Activated T-helper 1 cell treated with anti-CD3 and anti-CD28 coated beads, Interleukin-12 subunit alpha, Interleukin-12 subunit beta, Interleukin-2, Interleukin-4 antibody, amounts not matched to agents 30 ng/mL and 10 ng/mL and 1 ng/mL, durations not matched to agents 14 hours and 24 hours and 36 hours (primary cell): ENCODE data around the gene DNAJC6. TPM values are rescaled to one million over a fixed set of nuclear protein-coding genes. Genes with fewer than 3 reads are reported as not detected.
A peak's percentile ranks its signal among the peaks of the same experiment; 100 is the strongest.

ENCODE experiments used
- DNase-seq: peaks from one replicate; pipeline ENCODE4 v3.0.0; 2021; ENCODE audit warnings: low spot score
- H3K27ac Mint-ChIP-seq: one replicate; pipeline ENCODE4 v1.8.0; 2021; ENCODE audit warnings: mild to moderate bottlenecking, mixed read lengths
- H3K27me3 Mint-ChIP-seq: one replicate; pipeline ENCODE4 v1.8.0; 2022; ENCODE audit warnings: mild to moderate bottlenecking, moderate library complexity, mixed read lengths; ENCODE audit not compliant: insufficient read depth
- H3K36me3 Mint-ChIP-seq: one replicate; pipeline ENCODE4 v1.8.0; 2021; ENCODE audit warnings: low read depth, mixed read lengths
- H3K4me1 Mint-ChIP-seq: one replicate; pipeline ENCODE4 v1.8.0; 2021; ENCODE audit warnings: low read depth, mixed read lengths
- H3K4me3 Mint-ChIP-seq: one replicate; pipeline ENCODE4 v1.8.0; 2021; ENCODE audit warnings: mild to moderate bottlenecking, moderate library complexity, mixed read lengths
- H3K9me3 Mint-ChIP-seq: one replicate; pipeline ENCODE4 v1.8.0; 2021; ENCODE audit warnings: mixed read lengths
- intact Hi-C: fragments of 100-400 bp; cut with micrococcal nuclease; formaldehyde crosslinking; loops from one replicate; pipeline ENCODE4 v1.15.1; 2024
- total RNA-seq: library from RNA; stranded (reverse); gene quantifications from 2 replicates; pipeline ENCODE4 v1.2.3, GENCODE V29; 2022

Gene DNAJC6
- total RNA-seq: 4.4 and 6.2 TPM in 2 replicates

- peaks cover 13% of the 10 kb centered on the region for H3K4me1 Mint-ChIP-seq
- no peaks in the 10 kb centered on the region for H3K9me3 Mint-ChIP-seq
- DNase-seq: peak; percentile 53
- peak within 1 kb of the TSS; percentile 78 for H3K4me3 Mint-ChIP-seq
- intact Hi-C loops: loop anchor here (2.0 to 5.0 kb wide), 3 partner anchors 47 to 111 kb away; partner anchors contain the start of genes LEPR and LEPROT
- peaks cover 49% of the 10 kb centered on the region for H3K27me3 Mint-ChIP-seq
- peak within 1 kb of the TSS; percentile 23 for H3K27ac Mint-ChIP-seq
- H3K36me3 Mint-ChIP-seq: peaks cover 3% of the 10 kb centered on the region
Measured at GRCh38 chr1:65309304-65310077, at the start of gene DNAJC6. Gene DNAJC6, plus strand, starts transcription at chr1:65309543. Its CDS starts 203 bp downstream, at chr1:65309746.

DNA sequence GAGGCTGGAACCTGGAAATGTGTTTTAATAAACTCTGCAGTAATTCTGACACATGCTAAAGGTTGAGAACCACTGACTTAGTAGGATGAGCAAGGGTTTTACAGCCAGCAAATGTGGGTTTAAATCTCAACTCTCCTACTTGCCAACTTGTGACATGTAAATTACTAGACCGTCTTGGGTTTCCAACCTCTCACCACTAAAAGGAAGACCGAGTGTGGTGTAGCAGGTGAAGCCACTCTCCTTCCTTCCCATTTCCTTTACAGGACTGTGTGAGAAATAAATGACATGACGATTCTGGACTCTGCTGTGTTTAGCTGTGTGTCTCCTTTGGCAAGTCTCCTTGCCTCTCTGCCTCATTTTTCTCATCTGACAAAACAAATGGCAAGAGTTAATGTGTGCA, 49.5 kb upstream of the DNAJC6 start:
- DNase-seq: no peak
- peaks cover 12% of the 10 kb centered on the region for H3K27me3 Mint-ChIP-seq
- H3K27ac Mint-ChIP-seq: no peak overlapping the region
- peaks cover 4% of the 10 kb centered on the region for H3K36me3 Mint-ChIP-seq
- peaks cover 49% of the 10 kb centered on the region for H3K4me1 Mint-ChIP-seq
- intact Hi-C loops: loop anchor here (5.0 kb wide), 1 partner anchor 47 kb away; the partner anchor contains the start of gene DNAJC6
- H3K4me3 Mint-ChIP-seq: no peak overlapping the region
- H3K9me3 Mint-ChIP-seq: no peaks in the 10 kb centered on the region

DNA sequence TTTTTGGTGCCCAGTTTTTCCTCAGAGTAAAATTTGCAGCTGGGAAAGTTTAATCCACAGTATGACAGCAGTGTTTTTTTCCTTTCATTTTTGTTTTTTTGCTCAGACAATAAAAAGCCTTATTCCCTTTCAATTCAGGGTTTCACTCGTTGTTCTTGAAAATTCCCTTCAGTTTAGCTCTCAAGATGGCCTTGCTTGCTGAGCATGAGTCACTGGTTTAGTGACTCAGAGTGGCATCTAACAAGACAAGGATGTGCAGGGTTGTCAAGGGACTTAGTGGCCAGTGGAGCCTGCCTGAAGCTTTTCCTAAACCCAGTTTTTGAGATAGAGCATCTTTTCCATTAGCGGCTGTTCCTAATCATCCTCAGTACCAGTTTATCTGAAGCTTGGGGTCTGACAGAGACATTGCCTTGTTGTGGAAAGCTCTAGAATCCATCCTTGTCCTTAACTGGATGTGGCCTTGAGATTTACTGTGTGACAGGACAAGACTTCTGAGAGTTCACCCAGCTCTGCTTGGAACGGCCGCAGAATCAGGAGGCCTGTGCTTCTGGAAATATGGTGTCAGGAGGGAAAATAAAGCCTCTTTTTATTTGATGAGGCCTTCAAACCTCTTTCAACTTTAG, 48.4 kb upstream of the DNAJC6 start:
- no peaks in the 10 kb centered on the region for H3K9me3 Mint-ChIP-seq
- no peak overlapping the region for H3K4me3 Mint-ChIP-seq
- intact Hi-C loops: loop anchor here (5.0 kb wide), 1 partner anchor 46 kb away; the partner anchor contains the start of gene DNAJC6
- H3K4me1 Mint-ChIP-seq: peaks cover 45% of the 10 kb centered on the region
- peak overlapping the region; percentile 32 for H3K27ac Mint-ChIP-seq
- no peak for DNase-seq
- H3K36me3 Mint-ChIP-seq: peaks cover 4% of the 10 kb centered on the region
- H3K27me3 Mint-ChIP-seq: peaks cover 3% of the 10 kb centered on the region

- no peak for DNase-seq
- H3K4me1 Mint-ChIP-seq: peaks cover 55% of the 10 kb centered on the region
- intact Hi-C loops: loop anchor here (5.0 kb wide), 1 partner anchor 44 kb away; the partner anchor contains the start of gene DNAJC6
- H3K4me3 Mint-ChIP-seq: no peak overlapping the region
- H3K36me3 Mint-ChIP-seq: no peaks in the 10 kb centered on the region
- no peaks in the 10 kb centered on the region for H3K9me3 Mint-ChIP-seq
- H3K27ac Mint-ChIP-seq: no peak overlapping the region
- peaks cover 15% of the 10 kb centered on the region for H3K27me3 Mint-ChIP-seq
Measured at GRCh38 chr1:65263286-65263685, 46.1 kb upstream of the DNAJC6 start.

DNA sequence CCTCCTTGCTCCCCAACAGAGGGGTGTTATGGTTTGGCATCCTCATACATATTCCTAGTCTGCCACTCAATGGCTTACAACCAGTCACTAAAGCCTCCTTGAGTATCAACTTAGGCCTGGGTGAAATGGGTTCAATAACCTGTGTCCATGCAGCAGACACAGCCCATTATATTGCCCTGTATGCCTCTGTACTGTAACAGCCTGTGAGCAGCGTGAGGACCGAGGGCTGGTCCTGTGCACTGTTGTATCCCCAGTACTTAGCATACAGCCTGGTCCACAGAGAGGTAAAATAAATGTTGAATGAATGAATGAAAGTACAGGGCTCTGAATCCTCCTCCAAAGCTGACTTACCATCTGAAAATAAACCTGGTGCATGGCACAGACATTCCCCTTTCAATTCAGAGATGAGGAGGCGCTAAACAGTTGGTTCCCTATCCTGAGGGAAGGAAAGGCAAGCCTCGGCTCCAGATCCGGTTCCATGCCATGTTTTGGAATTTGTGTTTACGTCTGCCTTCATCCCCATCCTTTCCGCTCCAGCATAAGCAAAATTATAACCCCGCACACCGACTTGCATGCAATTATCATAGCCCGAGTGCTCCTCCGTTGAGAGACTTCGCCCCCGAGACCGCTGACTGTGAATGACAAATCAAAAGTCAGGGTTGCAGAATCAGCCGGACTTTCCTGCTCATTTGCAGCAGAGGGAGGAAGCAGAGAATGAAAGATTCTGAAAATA, 45.0 kb upstream of the DNAJC6 start:
- H3K36me3 Mint-ChIP-seq: no peaks in the 10 kb centered on the region
- H3K4me3 Mint-ChIP-seq: no peak overlapping the region
- H3K27ac Mint-ChIP-seq: no peak overlapping the region
- no peak for DNase-seq
- intact Hi-C loops: loop anchor here (5.0 kb wide), 1 partner anchor 43 kb away; the partner anchor contains the start of gene DNAJC6
- peaks cover 15% of the 10 kb centered on the region for H3K27me3 Mint-ChIP-seq
- no peaks in the 10 kb centered on the region for H3K9me3 Mint-ChIP-seq
- peaks cover 50% of the 10 kb centered on the region for H3K4me1 Mint-ChIP-seq

DNA sequence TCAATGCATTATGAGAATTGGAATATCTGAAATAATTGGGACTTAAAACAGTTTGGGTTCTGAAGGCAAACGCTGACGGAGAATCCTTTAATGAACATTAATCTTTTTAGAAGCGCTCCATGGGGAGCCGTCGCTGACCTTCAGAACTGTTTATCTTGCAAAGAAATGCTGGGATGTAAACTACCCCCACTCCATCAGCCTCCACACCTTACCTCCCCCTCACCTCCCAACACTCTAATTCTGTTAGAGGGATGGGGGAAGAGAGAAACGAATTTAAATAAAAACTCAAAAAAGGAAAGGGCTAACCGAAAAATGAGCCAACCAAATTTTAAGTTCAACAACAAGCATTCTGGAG, 44.1 kb upstream of the DNAJC6 start:
- intact Hi-C loops: no loop called here
- Mint-ChIP-seq H3K4me1 (peaks cover 41% of the 10 kb centered on the region), H3K27me3 (peaks cover 15% of the 10 kb centered on the region), H3K27ac (no peak overlapping the region), H3K36me3 (no peaks in the 10 kb centered on the region), H3K4me3 (peak overlapping the region; percentile 71), H3K9me3 (no peaks in the 10 kb centered on the region)
- no peak for DNase-seq

DNA sequence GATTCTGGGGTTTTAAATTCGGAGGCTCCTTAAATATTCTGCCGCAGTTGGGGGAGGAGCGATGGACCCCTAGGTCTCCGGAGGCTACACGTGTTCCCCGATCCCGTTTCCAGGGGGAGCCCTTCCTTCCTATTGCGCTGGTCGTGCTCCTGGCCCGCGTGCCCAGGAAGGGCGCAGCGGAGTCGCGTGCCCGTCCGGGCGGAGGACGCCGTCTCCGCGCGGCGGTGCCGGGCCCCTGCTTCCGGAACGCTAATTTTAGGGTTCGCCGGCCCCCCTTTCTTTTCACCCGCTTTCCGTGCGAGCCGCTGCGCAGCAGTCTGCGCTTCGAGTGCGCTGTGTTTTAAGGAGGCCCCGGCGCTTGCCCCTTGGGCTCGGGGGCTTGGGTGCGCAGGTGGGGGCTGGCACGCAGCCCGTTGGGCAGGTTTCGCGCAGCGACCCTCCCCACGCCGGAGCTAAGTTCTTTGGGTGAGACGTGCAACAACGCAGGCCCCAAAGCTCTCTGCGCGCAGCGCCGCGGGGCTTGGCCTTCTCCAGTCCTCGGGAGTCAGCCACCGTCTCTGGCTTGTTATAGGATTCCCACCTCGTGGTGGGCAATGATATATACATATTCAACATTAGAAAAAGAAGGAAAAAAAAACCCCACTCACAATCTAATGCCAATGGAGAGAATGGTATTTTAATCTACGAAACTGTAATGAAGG, 43.5 kb upstream of the DNAJC6 start:
- intact Hi-C loops: no loop called here
- no peak overlapping the region for H3K27ac Mint-ChIP-seq
- no peaks in the 10 kb centered on the region for H3K36me3 Mint-ChIP-seq
- peak; percentile 16 for DNase-seq
- H3K27me3 Mint-ChIP-seq: peaks cover 15% of the 10 kb centered on the region
- peaks cover 36% of the 10 kb centered on the region for H3K4me1 Mint-ChIP-seq
- H3K4me3 Mint-ChIP-seq: peak overlapping the region; percentile 71
- no peaks in the 10 kb centered on the region for H3K9me3 Mint-ChIP-seq

- peaks cover 15% of the 10 kb centered on the region for H3K27me3 Mint-ChIP-seq
- no peak for DNase-seq
- H3K9me3 Mint-ChIP-seq: no peaks in the 10 kb centered on the region
- peaks cover 30% of the 10 kb centered on the region for H3K4me1 Mint-ChIP-seq
- H3K36me3 Mint-ChIP-seq: no peaks in the 10 kb centered on the region
- intact Hi-C loops: no loop called here
- H3K4me3 Mint-ChIP-seq: peak overlapping the region; percentile 71
- H3K27ac Mint-ChIP-seq: no peak overlapping the region
Measured at GRCh38 chr1:65266476-65266875, 42.9 kb upstream of the DNAJC6 start.

DNA sequence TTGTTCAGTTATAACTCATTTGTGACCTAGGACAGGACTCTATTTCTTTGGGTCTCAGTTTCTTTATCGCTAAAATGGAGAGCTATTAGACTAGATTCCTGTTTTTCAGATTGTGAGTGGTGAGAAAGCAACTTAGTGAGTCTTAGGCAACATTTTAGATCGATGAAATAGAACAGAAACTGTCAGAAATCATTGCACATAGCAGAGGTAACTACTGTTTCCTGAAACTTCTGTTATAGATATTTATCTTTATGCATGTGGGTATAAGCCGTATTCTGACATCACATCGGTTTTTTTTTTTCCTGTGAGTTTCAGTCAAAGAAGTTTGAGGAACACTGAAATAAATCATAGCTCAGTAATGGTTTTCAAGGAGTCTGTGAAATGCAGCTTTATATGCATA, 42.1 kb upstream of the DNAJC6 start:
- H3K27ac Mint-ChIP-seq: no peak overlapping the region
- peak overlapping the region; percentile 36 for H3K4me3 Mint-ChIP-seq
- intact Hi-C loops: no loop called here

DNA sequence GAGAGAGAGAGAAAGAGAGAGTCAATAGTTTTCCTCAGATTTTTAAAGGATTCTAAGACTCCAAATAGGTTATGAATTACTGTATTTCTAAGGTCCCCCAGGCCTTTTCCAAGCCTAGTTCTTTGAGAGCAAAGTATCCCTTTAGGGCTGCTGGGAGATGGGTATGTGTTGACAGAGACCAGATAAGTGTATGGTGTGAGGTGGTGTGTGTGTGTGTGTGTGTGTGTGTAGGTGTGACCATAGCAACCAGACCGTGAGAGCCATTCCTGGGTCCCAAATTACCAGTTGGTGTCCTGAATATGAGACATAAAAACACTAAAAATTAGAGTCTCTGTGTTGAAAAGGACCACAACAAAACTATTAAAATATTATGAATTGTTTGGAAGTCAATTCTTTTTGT, 41.7 kb upstream of the DNAJC6 start:
- Mint-ChIP-seq H3K9me3 (no peaks in the 10 kb centered on the region), H3K4me1 (peaks cover 30% of the 10 kb centered on the region), H3K36me3 (no peaks in the 10 kb centered on the region), H3K27ac (no peak overlapping the region), H3K4me3 (no peak overlapping the region), H3K27me3 (peaks cover 15% of the 10 kb centered on the region)
- no peak for DNase-seq
- intact Hi-C loops: loop anchor here (2.0 kb wide), 1 partner anchor 13 kb away; no protein-coding TSS in a partner anchor

More for the DNA sequence above, 42.1 kb upstream of the DNAJC6 start:
- H3K4me1 Mint-ChIP-seq: peaks cover 30% of the 10 kb centered on the region
- peaks cover 15% of the 10 kb centered on the region for H3K27me3 Mint-ChIP-seq
- no peaks in the 10 kb centered on the region for H3K36me3 Mint-ChIP-seq
- DNase-seq: no peak
- H3K9me3 Mint-ChIP-seq: no peaks in the 10 kb centered on the region

DNA sequence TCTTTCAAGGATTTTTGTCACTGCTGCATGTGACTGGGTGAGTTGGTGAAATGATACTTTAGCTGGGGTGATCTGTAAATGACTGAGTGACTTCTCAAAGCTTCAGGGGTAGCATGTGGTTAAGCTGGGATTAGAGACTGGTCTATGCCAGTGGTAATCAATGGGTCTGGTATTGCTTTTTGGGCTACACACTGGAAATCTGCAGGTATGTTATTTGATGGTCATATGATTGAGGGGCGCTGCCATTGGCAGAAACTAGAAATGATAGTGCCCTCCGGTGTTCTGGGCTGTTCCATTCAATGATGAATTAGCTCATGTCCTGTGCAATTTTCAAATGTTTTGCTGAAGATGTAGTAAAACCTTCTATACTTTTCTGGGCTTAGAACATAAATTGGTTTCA, 39.7 kb upstream of the DNAJC6 start:
- peaks cover 27% of the 10 kb centered on the region for H3K4me1 Mint-ChIP-seq
- H3K27me3 Mint-ChIP-seq: peaks cover 27% of the 10 kb centered on the region
- H3K36me3 Mint-ChIP-seq: no peaks in the 10 kb centered on the region
- no peak overlapping the region for H3K4me3 Mint-ChIP-seq
- no peaks in the 10 kb centered on the region for H3K9me3 Mint-ChIP-seq
- H3K27ac Mint-ChIP-seq: no peak overlapping the region
- intact Hi-C loops: loop anchor here (2.0 kb wide), 1 partner anchor 15 kb away; no protein-coding TSS in a partner anchor
- no peak for DNase-seq

DNA sequence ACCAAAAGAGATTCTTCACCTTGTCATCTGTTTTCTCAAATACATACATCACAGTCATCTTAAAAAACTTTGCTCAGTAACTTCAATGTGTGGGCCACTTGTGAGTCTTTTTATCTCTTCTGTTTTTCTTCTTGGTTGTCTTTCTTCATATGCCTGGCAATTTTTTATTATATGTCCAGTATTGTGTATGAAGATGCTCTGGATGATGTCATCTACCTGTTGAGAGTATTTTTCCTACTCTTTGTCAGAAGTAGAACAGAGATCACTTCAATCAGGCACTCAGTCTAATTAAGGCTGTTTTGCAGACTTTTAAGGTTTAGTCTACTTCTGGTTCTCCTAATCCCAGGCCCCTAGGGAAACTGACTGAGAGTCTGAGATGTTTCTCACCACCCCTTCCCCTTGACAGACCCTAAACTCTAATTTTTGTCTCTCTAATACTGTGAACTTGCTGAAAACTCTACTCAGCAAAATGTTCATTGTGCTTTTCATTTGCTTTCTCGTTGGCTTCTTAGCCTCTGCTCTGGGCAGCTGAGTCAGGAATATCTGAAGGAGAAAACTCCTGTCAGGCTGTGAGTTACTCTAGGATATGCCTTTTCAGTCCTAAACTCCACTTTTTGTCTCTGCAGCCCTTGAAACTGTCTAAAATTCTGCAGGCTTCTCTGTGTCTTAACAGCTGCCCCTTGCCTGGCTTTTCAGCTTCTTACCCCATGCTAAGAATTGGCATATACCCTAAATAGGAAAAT, 33.0 kb upstream of the DNAJC6 start:
- DNase-seq: no peak
- intact Hi-C loops: no loop called here
- Mint-ChIP-seq H3K4me3 (no peak overlapping the region), H3K36me3 (no peaks in the 10 kb centered on the region), H3K27me3 (peaks cover 23% of the 10 kb centered on the region), H3K27ac (no peak overlapping the region), H3K4me1 (no peaks in the 10 kb centered on the region), H3K9me3 (no peaks in the 10 kb centered on the region)
